Fibroblast of lung (primary cell): ENCODE measurements around the gene MCF2L2. TPM values are rescaled to one million over a fixed set of nuclear protein-coding genes. Genes with fewer than 3 reads are reported as not detected.

Experiments
- DNase-seq, 2 donors: peaks; one replicate each; pipeline versions ENCODE4 v3.0.0 to v3.0.0-alpha.2; 2010; ENCODE audit warnings: low read depth in 2 of 2
- H2AFZ ChIP-seq: 2 replicates; pipeline ENCODE4 v1.5.1; 2012; ENCODE audit warnings: low read length, control low read depth, inconsistent platforms
- H3K27ac ChIP-seq: 2 replicates; pipeline ENCODE4 v1.5.1; 2011; ENCODE audit warnings: low read length, control low read depth; ENCODE audit not compliant: insufficient read depth
- H3K27me3 ChIP-seq: 2 replicates; pipeline ENCODE4 v1.5.1; 2011; ENCODE audit warnings: mild to moderate bottlenecking, low read length; ENCODE audit not compliant: control insufficient read depth, insufficient read depth
- H3K36me3 ChIP-seq: 2 replicates; pipeline ENCODE4 v1.5.1; 2011; ENCODE audit warnings: low read length; ENCODE audit not compliant: control insufficient read depth, insufficient read depth
- H3K4me1 ChIP-seq: 2 replicates; pipeline ENCODE4 v1.5.1; 2011; ENCODE audit warnings: low read length; ENCODE audit not compliant: control insufficient read depth, insufficient read depth; ENCODE audit errors: extremely low read depth
- H3K4me2 ChIP-seq: 2 replicates; pipeline ENCODE4 v1.5.1; 2011; ENCODE audit warnings: low read length, control low read depth; ENCODE audit not compliant: insufficient read depth; ENCODE audit errors: extremely low read depth
- H3K4me3 ChIP-seq, 4 experiments: fragments of 200-600 bp in 1 of 4; sonication (generic) in 1 of 4; replicated peaks in 1 of 4; 2 replicates each; pipeline ENCODE4 v1.5.1; 2011 to 2016; ENCODE audit warnings: low read length in 4 of 4, low read depth in 3 of 4, mild to moderate bottlenecking in 3 of 4, control low read depth in 2 of 4, inconsistent platforms in 1 of 4, mixed read lengths in 1 of 4; ENCODE audit not compliant: insufficient read depth in 1 of 4; ENCODE audit errors: control extremely low read depth in 1 of 4
- H3K79me2 ChIP-seq: 2 replicates; pipeline ENCODE4 v1.5.1; 2012; ENCODE audit warnings: mild to moderate bottlenecking, low read length, inconsistent platforms; ENCODE audit not compliant: control insufficient read depth, insufficient read depth
- H3K9ac ChIP-seq: 2 replicates; pipeline ENCODE4 v1.5.1; 2011; ENCODE audit warnings: mild to moderate bottlenecking, low read length, control low read depth; ENCODE audit not compliant: insufficient read depth
- H3K9me3 ChIP-seq: 2 replicates; pipeline ENCODE4 v1.5.1; 2012; ENCODE audit warnings: low read depth, low read length; ENCODE audit not compliant: control insufficient read depth, insufficient read depth
- H4K20me1 ChIP-seq: 2 replicates; pipeline ENCODE4 v1.5.1; 2011; ENCODE audit warnings: low read length; ENCODE audit not compliant: control insufficient read depth, insufficient read depth; ENCODE audit errors: extremely low read depth
- EZH2 ChIP-seq: IDR thresholded peaks from 2 replicates; pipeline ENCODE4 v1.5.1; 2012; ENCODE audit warnings: low read length, control low read depth, mild to moderate bottlenecking; ENCODE audit errors: missing control alignments
- polyA plus RNA-seq, 2 donors: library from polyadenylated mRNA; depleted of rRNA in 1 of 2; stranded (reverse) in 1 of 2; unstranded in 1 of 2; fragments of >200 nt; gene quantifications; 2 replicates each; pipeline ENCODE4 v1.2.1, GENCODE V29; 2011 to 2012; ENCODE audit warnings: missing spikeins in 1 of 2
- total RNA-seq: library from RNA; depleted of rRNA; stranded (reverse); fragments of >200 nt; gene quantifications from 2 replicates; pipeline ENCODE4 v1.2.1, GENCODE V29; 2014
- TF ChIP-seq, protein P1 (sequence below), 2 donors: IDR thresholded peaks in 1 of 2; conservative IDR thresholded peaks in 1 of 2; 1 replicate in 1 of 2; 2 replicates in 1 of 2; pipeline ENCODE4 v1.5.1; 2011 to 2012; ENCODE audit warnings: low read length in 2 of 2, control low read depth in 1 of 2, inconsistent platforms in 1 of 2, low read depth in 1 of 2, mild to moderate bottlenecking in 1 of 2

MCF2L2 gene
- total and polyA plus RNA-seq, 2 donors (not counting 1 experiment from before 2014, with no cell fraction given): under 0.01 to 0.08 TPM

DNA sequence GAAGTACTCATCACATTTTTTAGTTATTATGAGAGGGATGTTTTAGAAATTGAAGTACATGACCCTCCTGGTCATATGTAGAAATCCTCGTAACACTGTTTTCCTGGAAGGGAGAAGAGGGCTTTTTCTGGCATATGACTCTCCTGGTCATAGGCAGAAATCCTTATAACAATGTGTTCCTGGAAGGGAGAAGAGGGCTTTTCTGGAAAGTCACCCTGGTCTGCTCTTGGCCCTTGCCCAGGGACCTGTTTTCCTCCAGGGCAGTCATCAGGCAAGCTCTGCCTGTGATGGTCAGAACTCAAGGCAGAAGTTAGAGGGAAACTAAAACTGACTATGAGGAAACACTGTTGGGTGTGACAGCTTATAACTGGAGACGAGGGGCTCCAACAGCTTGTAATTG is 293.6 kb downstream of the MCF2L2 start:
- DNase-seq: no peak
- no peak overlapping the region for H3K27ac ChIP-seq
- H3K36me3 ChIP-seq: no peaks in the 10 kb centered on the region
- TF ChIP-seq, protein P1, sequence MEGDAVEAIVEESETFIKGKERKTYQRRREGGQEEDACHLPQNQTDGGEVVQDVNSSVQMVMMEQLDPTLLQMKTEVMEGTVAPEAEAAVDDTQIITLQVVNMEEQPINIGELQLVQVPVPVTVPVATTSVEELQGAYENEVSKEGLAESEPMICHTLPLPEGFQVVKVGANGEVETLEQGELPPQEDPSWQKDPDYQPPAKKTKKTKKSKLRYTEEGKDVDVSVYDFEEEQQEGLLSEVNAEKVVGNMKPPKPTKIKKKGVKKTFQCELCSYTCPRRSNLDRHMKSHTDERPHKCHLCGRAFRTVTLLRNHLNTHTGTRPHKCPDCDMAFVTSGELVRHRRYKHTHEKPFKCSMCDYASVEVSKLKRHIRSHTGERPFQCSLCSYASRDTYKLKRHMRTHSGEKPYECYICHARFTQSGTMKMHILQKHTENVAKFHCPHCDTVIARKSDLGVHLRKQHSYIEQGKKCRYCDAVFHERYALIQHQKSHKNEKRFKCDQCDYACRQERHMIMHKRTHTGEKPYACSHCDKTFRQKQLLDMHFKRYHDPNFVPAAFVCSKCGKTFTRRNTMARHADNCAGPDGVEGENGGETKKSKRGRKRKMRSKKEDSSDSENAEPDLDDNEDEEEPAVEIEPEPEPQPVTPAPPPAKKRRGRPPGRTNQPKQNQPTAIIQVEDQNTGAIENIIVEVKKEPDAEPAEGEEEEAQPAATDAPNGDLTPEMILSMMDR (conservative IDR thresholded peaks at IDR 0.05 in 1 of 2, IDR thresholded peaks at IDR 0.05 in 1 of 2; ENCODE audit: low read depth in 1 of 2, low read length in 2 of 2): no peak
- TF ChIP-seq EZH2: no peak
- no peaks in the 10 kb centered on the region for H4K20me1 ChIP-seq
- no peak overlapping the region for H3K4me3 ChIP-seq
- H3K9ac ChIP-seq: no peak overlapping the region
- H3K79me2 ChIP-seq: no peaks in the 10 kb centered on the region
- no peak overlapping the region for H3K4me2 ChIP-seq
- no peaks in the 10 kb centered on the region for H3K4me1 ChIP-seq
- no peak overlapping the region for H2AFZ ChIP-seq
- no peaks in the 10 kb centered on the region for H3K9me3 ChIP-seq
- H3K27me3 ChIP-seq: peaks cover 2% of the 10 kb centered on the region

DNA sequence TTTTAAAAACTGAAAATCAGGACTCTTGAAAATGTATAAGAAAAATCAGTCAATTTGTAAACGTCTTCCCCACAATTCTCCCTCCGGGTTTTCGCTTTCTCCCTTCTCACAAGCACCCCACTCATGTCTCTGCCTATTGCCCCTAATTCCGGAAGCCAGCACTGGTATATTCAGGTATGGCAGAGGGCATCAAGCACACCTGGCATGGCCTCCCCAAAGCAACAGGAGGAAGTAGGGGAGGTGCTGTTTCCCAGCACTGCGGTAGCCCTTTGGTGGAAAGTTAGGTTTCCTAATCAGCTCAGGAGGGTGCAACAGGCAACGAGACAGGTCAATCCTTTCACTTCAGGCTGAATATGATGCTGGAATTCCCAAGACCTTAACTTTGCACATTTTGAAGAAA is 296.0 kb downstream of the MCF2L2 start:
- Histone ChIP-seq H3K9me3 (no peaks in the 10 kb centered on the region), H3K4me2 (no peak overlapping the region), H4K20me1 (no peaks in the 10 kb centered on the region), H3K79me2 (no peaks in the 10 kb centered on the region), H3K27me3 (peaks cover 2% of the 10 kb centered on the region), H3K9ac (no peak overlapping the region), H3K4me1 (no peaks in the 10 kb centered on the region), H3K36me3 (no peaks in the 10 kb centered on the region), H3K4me3 (no peak overlapping the region), H3K27ac (no peak overlapping the region), H2AFZ (no peak overlapping the region)
- TF ChIP-seq, protein P1 (conservative IDR thresholded peaks at IDR 0.05 in 1 of 2, IDR thresholded peaks at IDR 0.05 in 1 of 2; ENCODE audit: low read depth in 1 of 2, low read length in 2 of 2): no peak
- no peak for TF ChIP-seq EZH2
- DNase-seq: no peak

DNA sequence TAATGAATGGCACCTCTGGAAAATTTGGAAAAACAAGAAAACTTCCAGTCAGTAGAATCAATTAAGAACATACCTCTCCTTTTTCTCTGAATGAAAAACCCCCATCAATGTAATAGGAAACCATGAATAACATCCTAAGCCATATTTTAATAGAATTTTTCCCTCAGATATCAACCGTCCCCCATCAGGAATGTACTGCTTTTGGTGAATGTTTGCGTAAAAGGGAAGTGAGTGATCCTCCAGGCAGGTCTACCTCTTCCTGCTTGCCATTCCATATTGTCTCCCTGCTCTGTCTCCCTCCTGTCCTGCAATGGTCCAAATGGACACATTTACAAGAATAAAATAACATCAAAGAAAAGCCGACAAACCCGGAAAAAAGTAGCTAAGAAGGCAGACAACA is 296.7 kb downstream of the MCF2L2 start:
- TF ChIP-seq, protein P1 (conservative IDR thresholded peaks at IDR 0.05 in 1 of 2, IDR thresholded peaks at IDR 0.05 in 1 of 2; ENCODE audit: low read depth in 1 of 2, low read length in 2 of 2): no peak
- Histone ChIP-seq H3K4me1 (no peaks in the 10 kb centered on the region), H3K4me3 (no peak overlapping the region), H3K9ac (no peak overlapping the region), H2AFZ (no peak overlapping the region), H3K27ac (no peak overlapping the region), H3K9me3 (no peaks in the 10 kb centered on the region), H4K20me1 (no peaks in the 10 kb centered on the region), H3K36me3 (no peaks in the 10 kb centered on the region), H3K27me3 (peaks cover 2% of the 10 kb centered on the region), H3K79me2 (no peaks in the 10 kb centered on the region), H3K4me2 (no peak overlapping the region)
- peak in 1 of 2 donors; percentile 19 for DNase-seq
